ENCODE results near the gene SNAPC2. TPM values are rescaled to one million over a fixed set of nuclear protein-coding genes. Genes with fewer than 3 reads are reported as not detected.
A peak's percentile ranks its signal among the peaks of the same experiment; 100 is the strongest.

SNAPC2 gene
- total and polyA plus RNA-seq, 2 of the 13 experiments (the other 11 are each of a cell fraction or from before 2014, with no cell fraction given) = 10.2 to 12.7 TPM

DNA sequence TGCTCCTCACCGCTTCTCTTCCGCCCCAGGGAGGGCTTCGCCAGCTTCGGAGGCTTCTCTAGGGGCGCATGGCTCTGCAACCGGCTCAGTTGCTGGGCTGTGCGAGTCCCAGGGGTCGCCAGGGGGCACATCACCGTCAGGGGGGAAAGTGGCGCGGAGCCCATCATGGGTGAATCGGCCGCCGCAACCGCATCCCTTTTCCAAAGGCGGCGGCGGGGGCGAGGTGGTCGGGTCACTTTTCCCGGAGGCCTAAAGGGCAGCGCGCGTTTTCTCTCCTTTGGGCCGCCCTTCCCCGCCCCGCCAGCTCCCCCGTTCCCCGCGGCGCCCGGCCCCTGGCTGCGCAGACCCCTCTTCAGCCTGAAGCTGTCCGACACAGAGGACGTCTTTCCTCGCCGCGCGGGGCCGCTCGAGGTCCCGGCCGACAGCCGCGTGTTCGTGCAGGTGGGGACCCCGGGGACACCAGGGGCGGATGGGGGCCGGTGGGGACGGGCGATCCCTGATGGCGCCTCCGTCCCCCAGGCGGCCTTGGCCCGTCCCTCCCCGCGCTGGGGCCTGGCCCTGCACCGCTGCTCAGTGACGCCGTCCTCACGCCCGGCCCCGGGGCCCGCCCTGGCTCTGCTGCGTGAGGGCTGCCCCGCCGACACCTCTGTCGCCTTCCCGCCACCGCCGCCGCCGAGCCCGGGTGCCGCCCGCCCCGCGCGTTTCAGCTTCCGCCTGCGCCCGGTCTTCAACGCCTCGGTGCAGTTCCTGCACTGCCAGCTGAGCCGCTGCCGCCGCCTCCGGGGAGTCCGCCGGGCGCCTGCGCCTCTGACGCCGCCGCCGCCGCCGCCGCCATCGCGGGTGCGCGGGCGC lies 3.8 kb upstream of the SNAPC2 start (continued):
- TF ChIP-seq GLI4 (CRISPR knock-in tag; IDR thresholded peaks at IDR 0.05; ENCODE audit: borderline replicate concordance) (no peak), ZNF460 (CRISPR knock-in tag; IDR thresholded peaks at IDR 0.05; ENCODE audit: borderline replicate concordance) (no peak), ZNF709 (CRISPR knock-in tag; IDR thresholded peaks at IDR 0.05) (peak; percentile 87; the same call in 1 of the 2 replicates), ZNF513 (CRISPR knock-in tag; conservative IDR thresholded peaks at IDR 0.05) (no peak), EZH2 (conservative IDR thresholded peaks at IDR 0.05; ENCODE audit: low read depth, low read length) (no peak), ZBTB26 (CRISPR knock-in tag; IDR thresholded peaks at IDR 0.05; ENCODE audit: borderline replicate concordance) (no peak), MTERF4 (CRISPR knock-in tag; IDR thresholded peaks at IDR 0.05) (peak; percentile 48; the same call in 1 of the 2 replicates), FLYWCH1 (CRISPR knock-in tag; IDR thresholded peaks at IDR 0.05) (0 out of 2 replicates have a peak, but pooled peaks have one; percentile 54), ZNF619 (CRISPR knock-in tag; IDR thresholded peaks at IDR 0.05) (no peak), ZNF563 (CRISPR knock-in tag; IDR thresholded peaks at IDR 0.05) (peak; percentile 65; the same call in 1 of the 2 replicates), ZNF121 (CRISPR knock-in tag; IDR thresholded peaks at IDR 0.05) (no peak), ZNF704 (CRISPR knock-in tag; IDR thresholded peaks at IDR 0.05; ENCODE audit: borderline replicate concordance) (no peak), ZFX (CRISPR knock-in tag; IDR thresholded peaks at IDR 0.05; ENCODE audit: low read depth) (peak; percentile 71), NR1H2 (CRISPR knock-in tag; IDR thresholded peaks at IDR 0.05; ENCODE audit: borderline replicate concordance, low read depth) (no peak), ZNF546 (CRISPR knock-in tag; conservative IDR thresholded peaks at IDR 0.05) (0 out of 2 replicates have a peak, but pooled peaks have one; percentile 47), POLR2G (IDR thresholded peaks at IDR 0.05; ENCODE audit: low read depth, low read length) (peak; percentile 40), RARG (CRISPR knock-in tag; IDR thresholded peaks at IDR 0.05; ENCODE audit: low read depth) (no peak), POLR2A (IDR thresholded peaks at IDR 0.05; ENCODE audit: insufficient read depth in 1 of 2, low read depth in 2 of 2, low read length in 2 of 2) (peak in 1 of 2 experiments; percentile 41; a peak in 1 of 4 replicates)
- TF ChIP-seq, protein P1, sequence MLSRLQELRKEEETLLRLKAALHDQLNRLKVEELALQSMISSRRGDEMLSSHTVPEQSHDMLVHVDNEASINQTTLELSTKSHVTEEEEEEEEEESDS (CRISPR knock-in tag; IDR thresholded peaks at IDR 0.05; ENCODE audit: borderline replicate concordance) = no peak
- TF ChIP-seq, protein P2, sequence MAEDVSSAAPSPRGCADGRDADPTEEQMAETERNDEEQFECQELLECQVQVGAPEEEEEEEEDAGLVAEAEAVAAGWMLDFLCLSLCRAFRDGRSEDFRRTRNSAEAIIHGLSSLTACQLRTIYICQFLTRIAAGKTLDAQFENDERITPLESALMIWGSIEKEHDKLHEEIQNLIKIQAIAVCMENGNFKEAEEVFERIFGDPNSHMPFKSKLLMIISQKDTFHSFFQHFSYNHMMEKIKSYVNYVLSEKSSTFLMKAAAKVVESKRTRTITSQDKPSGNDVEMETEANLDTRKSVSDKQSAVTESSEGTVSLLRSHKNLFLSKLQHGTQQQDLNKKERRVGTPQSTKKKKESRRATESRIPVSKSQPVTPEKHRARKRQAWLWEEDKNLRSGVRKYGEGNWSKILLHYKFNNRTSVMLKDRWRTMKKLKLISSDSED (CRISPR knock-in tag; IDR thresholded peaks at IDR 0.05) = no peak
- TF ChIP-seq, protein P3, sequence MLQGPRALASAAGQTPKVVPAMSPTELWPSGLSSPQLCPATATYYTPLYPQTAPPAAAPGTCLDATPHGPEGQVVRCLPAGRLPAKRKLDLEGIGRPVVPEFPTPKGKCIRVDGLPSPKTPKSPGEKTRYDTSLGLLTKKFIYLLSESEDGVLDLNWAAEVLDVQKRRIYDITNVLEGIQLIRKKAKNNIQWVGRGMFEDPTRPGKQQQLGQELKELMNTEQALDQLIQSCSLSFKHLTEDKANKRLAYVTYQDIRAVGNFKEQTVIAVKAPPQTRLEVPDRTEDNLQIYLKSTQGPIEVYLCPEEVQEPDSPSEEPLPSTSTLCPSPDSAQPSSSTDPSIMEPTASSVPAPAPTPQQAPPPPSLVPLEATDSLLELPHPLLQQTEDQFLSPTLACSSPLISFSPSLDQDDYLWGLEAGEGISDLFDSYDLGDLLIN (CRISPR knock-in tag; IDR thresholded peaks at IDR 0.05; ENCODE audit: borderline replicate concordance) = no peak
